ENCODE data around the gene TMEM52.

The TMEM52 gene

DNA sequence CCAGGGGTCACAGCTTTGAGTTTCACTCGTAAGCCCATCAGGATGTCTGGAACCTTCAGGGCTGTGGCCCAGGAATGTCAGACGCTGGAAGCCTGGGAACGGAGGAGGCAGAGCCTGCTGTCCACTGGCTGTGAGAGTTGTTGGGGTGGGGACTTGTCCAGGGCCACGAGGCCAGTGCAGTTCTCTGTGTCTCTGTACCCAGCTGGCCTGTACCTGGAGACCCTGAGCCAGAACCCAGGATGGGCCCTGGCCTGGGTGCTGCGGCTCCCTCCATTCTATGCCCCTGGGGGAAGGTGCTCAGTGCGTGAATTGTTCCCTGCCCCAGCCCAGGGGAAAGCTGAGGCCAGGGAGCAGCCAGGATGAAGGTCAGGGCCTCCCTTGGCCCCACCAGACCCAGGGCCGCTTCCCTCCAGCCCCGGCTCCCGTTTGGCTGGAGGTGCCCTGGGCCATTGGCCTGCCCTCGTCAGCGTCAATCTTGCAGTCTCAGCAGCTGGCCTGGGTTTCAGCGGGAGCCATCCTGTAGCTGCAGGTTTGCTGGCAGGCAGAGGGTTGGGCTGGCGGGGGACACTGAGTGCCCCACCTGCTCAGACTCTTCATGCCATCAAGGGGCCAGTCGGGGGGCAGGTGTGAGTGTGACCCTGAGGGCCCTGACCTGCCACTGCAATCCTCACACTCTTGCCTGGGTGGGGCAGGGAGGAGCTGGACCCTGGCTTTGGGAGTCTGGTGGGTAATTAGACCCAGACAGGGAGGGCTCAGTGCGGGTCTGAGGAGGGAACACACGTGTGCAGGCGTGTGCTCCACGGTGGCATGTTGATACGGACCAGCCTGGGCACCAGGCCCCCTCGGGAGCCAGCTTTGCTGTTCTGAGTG is 4.7 kb downstream of the TMEM52 start:
- no peak for DNase-seq

DNA sequence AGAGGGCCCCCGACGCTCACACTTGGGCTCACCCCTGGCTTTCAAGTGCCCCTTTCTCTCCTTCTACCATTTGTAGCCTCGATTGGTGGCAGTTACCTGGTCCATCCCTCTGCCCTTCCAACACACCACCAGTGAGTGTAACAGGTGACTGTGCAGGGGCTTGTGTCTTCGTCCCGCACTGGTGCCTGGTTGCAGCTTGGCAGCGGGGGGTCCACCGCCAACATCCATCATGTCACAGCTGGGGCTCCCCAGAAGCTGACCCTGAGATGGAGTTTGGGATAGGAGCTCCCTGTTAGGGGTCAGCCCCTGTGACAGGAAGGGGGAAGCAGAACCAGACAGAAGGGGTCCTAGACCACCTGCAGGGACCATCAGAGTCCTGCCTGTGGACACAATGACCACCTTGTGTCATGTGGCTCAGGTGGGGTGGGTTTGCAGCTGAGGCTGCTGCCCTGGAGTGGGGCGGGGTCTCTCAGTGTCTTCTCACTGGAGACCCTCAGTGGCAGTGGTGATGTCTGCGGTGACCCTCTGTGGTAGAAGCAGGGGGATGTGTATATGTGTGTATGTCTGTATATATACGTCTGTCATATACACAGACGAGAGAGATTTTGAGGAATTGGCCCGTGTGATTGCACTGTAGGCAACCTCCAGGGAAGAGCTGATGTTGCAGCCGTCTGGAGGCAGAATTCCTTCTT is 7.6 kb downstream of the TMEM52 start:
- no peak for DNase-seq

DNA sequence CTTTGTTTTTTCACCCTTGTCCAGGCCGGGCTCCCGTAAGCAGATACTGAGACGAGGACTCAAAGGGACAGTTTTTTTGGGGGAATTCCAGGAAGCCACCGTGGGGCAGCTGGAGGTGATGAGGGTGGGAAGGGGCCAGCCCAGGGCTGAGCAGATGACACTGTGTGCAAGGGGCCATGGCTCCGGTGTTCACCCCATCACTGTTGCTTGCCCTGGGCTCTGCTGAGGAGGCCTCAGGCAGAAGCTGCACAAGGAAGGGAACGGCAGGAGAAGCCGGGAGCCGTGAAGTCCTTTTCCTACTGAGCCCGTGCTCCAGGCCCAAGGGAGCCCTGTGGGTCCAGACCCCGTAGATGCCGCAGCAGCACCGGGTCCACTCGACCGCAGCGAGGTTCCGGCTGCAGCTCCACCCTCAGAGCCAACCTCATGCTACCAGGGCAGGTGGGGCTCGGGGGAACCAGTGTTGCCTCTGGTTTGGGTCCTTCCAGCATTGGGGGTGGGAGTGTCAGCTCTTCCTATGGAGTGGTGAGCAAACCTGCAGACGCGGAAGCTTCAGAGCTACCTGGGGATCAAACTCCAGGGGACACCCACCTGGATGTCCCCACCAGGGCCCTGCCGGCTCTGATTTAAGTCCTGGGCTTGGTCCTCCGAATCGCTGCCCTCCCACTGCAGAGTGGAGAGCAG is 8.3 kb downstream of the TMEM52 start:
- DNase-seq: no peak

DNA sequence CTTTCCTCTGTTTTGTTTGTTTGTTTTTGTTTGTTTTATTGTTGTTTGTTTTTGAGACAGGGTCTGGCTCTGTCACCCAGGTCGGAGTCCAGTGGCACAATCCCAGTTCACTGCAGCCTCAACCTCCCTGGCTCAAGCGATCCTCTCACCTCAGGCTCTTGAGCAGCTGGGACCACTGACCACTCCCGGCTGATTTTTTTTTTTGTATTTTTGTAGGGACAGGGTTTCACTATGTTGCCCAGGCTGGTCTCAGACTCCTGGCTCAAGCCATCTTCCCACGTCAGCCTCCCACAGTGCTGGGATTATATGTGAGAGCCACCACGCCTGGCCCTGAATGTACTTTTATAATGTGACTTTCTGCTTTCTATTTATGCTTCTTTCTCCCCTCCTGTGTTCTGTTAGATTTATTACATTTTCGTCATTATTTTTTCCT is 9.0 kb downstream of the TMEM52 start:
- DNase-seq: no peak

DNA sequence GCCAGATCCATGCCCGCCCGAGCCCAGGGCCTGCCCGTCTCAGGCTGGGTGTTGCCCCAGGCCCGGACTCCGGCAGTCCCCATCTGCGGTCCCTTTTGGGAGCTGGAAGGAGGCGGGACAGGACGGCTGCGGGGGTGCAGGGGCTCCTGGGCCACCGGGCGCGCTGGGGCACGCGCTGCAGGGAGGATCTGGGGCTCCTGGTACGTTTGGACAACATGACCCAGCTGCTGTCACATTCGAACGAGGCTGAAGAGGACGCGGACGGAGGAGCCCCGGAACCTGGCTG is 10.6 kb downstream of the TMEM52 start:
- DNase-seq: no peak

DNA sequence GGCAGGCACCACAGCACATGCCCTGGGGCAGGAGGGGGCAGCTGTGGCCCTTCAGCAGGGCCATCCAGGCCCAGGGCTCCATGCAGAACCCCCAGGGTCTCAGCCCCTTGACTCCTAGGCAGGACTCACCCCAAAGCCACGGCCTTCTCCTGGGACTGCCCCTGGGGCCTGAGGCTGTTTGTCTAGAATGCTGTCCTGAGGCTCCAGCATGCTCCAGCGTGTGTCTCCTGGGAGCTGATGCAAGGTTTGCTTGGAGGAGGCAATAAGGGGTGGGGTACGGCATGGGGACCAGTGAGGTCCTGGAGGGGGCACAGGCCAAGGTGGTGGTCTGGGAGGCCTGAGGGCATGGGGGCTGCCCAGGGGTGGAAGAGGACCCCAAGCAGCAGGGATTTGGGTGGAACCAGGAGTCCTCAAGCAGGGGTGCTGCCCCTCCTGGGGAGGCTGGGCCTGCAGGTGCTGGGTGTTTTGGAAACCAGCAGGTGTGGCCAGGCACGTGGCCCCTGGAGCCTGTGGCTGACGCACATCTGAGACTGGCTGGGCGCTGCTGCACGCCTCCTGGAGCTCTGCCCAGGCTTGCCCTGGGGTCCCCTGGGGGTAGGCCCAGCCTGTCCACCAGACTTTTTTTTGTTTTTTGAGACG is 11.9 kb downstream of the TMEM52 start:
- no peak for DNase-seq

DNA sequence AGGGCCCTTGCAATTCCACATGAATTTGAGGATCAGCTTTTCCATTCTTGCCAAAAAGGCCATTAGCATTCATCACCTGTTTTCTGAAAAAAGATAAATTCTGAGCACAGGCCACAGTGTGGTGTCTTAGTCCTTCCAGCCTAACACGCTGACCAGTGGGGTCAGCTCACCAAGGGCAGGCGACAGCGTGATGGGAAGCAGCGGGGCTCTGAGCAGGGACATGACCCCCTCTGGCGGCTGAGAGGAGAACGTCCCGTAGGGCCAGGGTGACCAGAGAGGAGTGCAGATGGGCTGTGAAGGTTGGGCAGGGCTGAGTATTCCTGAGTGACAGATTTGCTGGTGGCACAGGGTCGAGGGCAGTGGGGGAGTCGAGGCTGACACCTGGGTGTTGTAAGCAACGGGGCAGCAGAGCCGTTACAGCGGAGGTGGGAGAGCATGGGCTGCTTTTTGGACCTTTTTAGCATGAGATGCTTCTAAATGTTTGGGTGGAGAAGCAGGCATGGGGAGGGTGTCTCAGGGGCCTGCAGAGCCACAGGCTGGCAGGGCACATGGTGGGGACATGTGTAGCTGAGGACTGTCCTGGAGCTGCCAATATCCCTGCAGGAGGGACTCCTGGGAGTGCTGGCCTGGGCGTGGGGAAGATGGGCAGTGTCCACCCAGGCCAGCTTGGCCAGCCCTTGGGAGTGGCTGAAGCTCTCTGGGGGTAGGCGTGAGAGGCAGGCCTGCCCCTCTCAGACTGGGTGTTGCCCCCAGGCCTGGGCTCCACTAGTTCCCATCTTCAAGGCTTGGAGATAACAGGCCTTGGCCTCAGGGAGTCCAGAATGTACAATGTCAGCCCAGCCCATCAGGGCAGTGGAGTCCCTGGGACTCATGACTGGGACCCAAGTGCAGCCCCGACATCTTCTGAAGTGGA is 12.6 kb downstream of the TMEM52 start:
- DNase-seq: no peak

DNA sequence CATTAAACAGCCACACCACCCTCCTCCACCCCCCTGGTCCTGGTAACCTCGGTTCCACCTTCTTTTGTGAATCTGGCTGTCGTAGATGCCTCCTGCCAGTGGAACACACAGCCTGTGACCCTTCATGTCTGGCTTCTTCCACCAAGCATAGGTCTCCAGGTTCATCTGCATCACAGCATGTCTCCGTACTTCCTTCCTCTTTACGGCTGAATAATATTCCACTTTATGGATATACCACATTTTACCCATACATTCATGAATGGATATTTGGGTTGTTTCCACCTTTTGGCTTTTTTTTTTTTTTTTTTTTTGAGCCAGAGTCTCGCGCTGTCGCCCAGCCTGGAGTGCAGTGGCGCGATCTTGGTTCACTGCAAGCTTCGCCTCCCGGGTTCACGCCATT is 15.9 kb downstream of the TMEM52 start:
- no peak for DNase-seq

DNA sequence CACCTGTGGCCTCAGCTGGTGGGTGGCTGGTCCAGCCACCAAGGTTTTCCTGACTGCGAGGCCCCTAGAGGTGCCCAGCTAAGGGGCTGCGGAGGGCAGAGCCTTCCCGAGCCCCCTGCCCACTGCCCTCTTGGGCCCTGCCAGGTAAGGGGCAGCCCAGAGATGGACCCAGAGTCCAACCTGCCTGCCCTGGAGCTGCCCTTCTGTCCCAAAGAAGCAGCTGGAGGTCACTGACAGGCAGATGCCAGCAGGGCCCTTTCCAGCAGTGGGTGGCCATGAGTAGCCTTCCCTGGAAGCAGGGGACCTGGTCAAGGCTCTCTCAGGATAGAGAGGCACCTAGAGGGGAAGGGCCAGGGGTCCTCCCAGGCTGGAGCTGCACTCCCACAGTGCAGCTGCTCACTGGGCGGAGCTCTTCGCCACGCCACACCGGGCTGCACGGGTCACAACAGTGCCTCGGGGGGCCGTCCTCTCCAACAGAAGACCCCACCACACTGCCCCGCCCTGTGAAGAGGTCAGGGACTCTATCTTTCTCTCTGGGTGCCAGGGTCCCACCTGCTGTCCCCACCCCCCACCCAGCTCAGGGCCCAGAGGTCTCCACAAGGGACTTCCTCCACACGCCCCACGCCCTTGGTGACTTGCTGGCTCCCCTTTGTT is 17.3 kb downstream of the TMEM52 start:
- no peak for DNase-seq

DNA sequence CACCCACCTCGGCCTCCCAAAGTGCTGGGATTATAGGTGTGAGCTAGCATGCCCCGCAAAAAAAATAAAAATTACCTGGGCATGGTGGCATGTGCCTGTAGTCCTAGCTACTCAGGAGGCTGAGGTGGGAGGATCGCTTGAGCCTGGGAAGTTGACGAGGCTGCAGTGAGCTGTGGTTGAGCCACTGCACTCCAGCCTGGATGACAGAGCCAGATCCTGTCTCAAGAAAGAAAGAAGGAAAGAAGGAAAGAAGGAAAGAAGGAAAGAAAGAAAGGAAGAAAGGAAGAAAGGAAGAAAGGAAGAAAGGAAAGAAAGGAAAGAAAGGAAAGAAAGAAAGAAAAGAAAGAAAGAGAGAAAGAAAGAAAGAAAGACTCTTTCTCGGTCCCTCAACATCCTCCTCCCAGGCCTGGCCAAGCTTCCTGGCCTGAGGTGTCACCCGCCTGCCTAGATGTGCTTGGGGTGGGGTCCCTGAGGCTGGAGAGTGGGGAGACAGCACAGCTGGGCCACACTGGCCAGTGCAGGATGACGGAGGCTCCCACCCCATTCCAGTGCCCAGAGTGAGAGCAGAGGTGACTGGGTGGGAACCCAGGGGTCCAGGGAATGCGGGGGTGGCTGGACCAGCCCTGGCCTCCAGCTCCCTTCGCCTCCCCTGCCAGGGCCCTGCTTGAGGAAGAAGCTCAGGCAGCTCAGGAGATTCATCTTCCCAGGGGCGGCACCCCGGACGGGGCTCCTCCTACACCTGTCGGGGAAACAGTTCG is 18.0 kb downstream of the TMEM52 start:
- DNase-seq: no peak

DNA sequence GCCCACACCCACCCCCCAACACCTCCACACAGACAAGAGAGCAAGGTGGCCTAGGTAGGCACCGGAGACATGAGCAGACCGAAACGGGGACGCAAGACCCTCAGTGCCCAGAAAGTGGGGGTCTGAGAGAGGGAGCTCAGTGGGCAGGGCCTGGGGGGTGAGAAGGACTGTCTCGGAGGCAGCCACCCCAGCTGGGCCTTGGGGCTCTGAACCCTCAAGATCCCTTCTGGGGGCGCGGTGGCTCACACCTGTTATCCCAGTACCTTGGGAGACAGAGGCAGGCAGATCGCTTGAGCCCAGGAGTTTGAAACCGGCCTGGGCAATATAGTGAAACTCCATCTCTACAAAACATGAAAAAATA is 19.1 kb downstream of the TMEM52 start:
- DNase-seq: no peak

DNA sequence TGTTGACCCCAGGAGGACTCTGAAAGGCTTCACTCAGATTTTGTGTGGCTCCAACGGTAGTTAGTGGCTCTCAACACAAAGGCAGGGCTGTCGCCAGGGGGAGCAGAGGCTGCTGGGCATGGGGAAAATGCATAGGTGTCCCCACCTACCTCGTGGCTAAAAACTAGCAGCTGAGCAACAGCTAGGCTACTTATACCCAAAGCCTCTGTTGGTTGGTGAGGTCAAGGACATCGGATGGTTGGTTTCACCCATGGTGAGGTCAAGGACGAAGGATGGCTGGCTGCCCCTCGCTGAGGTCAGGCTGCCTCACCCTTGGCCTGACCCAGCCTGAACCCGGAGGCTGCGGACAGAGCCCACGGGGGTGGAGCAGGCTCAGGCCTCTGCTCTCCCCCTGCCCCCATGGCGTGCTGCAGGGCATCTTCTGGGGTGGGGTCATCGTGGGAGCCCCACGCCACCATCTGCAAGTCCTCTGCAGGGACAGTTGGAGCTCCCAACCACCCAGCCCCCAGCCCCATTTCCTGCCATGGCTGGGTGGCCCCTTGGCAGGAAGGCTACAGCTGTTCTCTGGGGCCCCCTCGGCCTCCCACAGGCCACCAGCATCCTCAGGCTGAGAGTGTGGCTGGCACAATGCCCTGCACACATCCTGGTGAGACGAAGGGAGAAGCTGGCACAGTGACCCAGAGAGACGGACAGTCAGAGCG is 19.7 kb downstream of the TMEM52 start:
- no peak for DNase-seq

DNA sequence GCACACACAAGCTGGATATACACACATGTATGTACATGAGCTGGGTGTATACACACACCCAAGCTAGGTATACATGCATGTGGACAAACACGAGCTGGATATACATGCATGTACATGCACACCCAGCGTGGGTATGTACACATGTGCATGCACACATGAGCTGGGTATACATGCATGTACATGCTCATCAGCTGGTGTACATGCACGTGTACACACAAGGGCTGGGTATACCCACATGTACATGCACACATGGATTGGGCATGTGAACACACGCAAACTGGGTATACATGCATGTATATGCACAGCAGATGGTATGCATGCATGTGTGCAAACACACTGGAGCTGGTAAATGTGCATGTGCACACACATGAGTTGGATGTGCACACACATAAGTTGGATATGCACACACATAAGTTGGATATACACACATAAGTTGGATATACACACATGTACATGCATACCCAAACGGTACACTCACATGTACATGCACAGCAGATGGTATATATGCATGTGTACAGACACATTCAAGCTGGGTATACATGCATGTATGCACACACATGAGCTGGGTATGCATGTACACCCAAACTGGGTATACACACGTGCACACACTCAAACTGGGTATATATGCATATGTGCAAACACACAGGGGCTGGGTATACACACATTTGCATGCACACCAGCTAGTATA is 20.7 kb downstream of the TMEM52 start:
- DNase-seq: no peak

DNA sequence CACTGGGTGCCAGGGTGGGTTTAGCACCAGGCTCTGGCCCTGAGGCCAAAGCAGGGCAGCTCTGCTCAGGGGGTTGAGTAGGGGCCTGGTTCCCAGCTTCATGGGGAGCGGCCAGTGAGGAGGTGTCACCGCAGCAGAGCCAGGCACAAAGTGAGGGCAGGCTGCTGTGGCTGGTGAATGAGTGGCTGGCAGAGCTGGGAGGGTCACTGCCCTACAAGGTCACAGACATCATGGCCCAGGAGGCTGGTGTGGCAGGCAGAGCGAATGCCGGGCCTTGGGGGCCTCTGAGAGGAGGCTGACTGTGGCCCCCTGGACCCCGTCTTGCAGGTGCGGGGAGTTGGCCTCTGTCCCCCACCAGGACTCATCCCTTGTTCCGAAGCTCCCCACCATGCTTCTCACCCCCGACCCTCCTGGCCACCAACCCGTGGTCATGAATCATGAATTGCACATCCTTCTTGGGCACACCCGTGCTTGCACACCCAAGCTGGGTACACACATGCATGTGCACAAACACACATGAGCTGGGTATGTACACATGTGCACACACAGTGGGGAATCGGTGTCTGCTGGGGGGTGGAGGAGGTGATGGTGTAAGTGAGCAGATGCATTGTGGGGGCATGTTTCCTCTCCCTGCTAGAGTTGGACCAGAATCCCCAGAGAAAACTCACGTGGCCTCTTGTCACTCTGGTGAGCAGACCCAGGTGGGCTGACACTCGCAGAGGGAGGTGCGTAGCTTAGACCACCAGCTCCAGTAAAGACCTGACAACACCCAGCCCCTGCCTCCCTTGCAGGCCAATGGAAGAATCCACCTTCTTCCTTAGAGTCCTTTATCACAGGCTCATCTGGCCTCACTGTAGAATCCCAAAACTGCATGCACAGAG is 23.4 kb downstream of the TMEM52 start:
- no peak for DNase-seq

DNA sequence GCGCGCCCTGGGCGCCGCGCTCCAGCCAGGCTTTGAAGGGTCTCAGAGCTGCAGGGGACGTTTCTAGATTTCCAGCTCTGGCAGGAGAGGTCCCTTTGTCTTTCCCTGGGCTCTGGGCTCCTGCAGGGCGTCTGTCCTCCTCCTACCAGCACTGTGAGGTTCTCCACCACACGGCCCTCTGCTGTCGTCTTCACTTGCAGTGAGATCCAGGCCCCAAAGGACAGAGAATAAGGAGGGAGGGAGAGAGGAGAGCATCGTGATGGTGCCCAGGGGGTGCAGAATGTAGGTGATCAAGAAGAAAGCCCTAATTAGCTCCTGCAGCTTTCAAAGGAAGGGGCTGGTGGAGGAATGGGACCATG is 24.0 kb downstream of the TMEM52 start:
- no peak for DNase-seq

DNA sequence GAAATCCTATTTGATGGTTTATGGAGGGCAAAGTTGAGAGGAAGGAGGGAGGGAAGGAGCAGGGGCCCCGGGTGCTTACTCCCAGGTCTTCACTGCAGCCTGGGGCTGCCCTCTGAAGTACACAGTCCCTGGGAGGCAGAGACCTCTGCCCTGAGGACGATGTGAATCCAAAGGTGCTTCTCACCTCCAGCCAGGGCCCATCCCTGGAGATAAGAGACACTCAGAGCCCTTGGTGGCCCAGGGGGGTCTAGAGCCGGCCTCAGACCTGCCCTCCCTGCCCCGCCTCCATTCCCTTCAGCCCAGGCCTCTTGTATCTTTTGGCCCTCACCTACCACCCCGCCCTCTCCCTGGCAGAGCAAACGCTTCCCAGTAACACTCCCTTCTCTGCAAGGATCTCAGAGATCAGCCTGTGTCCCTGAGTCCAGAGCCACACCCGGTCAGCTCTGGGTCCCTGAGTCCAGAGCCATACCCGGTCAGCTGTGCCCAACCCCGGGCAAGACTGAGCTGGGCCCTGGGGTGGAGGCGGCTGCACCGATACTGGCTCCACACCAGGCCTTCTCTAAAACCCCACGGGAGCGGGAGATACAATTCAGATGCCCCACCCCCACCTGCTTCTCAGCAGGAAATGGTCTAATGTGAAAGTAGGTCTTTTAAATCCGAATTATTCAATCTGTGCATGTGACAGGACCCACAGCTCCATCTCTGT is 24.6 kb downstream of the TMEM52 start:
- no peak for DNase-seq

DNA sequence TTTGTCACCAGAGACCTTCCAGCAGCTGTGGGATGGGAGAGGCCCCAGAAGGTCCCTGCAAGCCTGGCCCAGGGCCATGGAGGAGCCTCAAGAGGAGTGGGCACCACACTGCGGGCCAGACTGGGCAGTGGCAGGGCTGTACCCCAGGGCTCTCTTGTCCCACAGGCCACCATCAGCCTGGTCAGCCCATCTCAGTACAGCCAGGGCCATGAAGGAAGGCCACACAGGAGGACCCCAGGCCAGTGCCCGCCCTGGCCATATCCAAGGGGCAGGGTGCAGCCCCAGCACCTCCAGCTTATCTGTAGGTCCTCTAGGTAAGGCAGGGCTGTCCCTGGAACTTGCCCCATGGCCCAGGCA is 25.1 kb downstream of the TMEM52 start:
- DNase-seq: no peak

DNA sequence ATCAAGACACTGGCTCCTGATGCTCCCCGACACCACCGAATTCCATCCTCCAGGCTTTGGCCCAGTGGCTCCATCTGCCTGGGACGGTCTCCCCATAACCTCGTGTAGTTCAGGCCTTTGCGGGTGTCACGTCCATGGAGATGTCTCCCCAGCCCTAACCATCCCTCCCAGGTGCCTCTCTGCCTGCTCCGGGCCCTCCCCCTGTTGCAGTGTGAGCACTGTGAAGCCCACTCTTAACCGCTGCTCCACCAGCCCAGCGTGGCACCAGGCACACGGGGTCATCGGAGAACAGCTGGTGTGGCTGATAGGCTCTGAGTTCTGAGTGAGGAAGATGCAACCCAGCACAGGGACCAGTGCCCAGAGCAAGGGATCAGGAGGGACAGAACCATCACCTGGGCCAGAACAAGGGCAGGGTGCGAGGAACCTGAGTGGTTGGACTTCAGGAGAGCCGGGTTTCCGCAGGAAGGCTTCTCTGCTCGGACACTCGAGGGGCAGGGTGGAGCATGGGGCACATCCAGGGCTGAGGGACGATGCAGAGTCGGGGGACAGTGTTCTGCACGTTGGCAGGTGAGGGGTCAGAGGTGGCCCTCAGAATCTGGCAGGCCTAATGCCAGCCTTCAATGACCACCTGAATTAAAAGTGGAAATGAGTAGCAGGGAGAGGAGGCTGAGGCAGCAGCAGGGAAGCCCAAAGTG is 25.6 kb downstream of the TMEM52 start:
- DNase-seq: no peak
